Measurements from ENCODE around the gene RNU6-1. TPM values are rescaled to one million over a fixed set of nuclear protein-coding genes. Genes with fewer than 3 reads are reported as not detected.

The RNU6-1 gene
- polyA plus RNA-seq, 2 of the 4 experiments (the other 2 are of a cell fraction), result not detected

- TF ChIP-seq REST (IDR thresholded peaks at IDR 0.05) (no peak), ELK1 (IDR thresholded peaks at IDR 0.05; ENCODE audit: low read depth, low read length) (no peak), PHF8 (IDR thresholded peaks at IDR 0.05; ENCODE audit: borderline replicate concordance, low read depth) (no peak), ESRRA (IDR thresholded peaks at IDR 0.05; ENCODE audit: borderline replicate concordance, low read length) (no peak), NR3C1 (IDR thresholded peaks at IDR 0.05) (no peak), ATOH8 (CRISPR knock-in tag; IDR thresholded peaks at IDR 0.05; ENCODE audit: low read depth) (no peak), EHMT2 (IDR thresholded peaks at IDR 0.05; ENCODE audit: low read depth) (no peak)
Measured at GRCh38 chr15:67865331-67865730, 25.5 kb upstream of the RNU6-1 start (continued).

- no peaks in the 10 kb centered on the region for H3K9me3 ChIP-seq
- ChIA-PET CTCF (interaction anchor here (0.5 to 5.8 kb wide), 87 partner anchors 12 to 459 kb away, joined by 3 to 206 read pairs (median 5); partner anchors contain the start of genes CALML4 and PIAS1), POLR2A (interaction anchor here (0.7 to 1.8 kb wide), 4 partner anchors 20 to 292 kb away, joined by 3 to 8 read pairs (median 5); partner anchors contain the start of gene PIAS1)
- peak overlapping the region; percentile 68 for H3K4me2 ChIP-seq
- ATAC-seq (peak; percentile 97), FAIRE-seq (no peak), DNase-seq (ENCODE audit: low read depth in 1 of 2, low spot score in 1 of 2) (peak; percentile 82 to 87)
- peak overlapping the region; percentile 40 for H3K4me3 ChIP-seq
- WGBS (ENCODE audit: missing lambda C conversion rate), result 5% methylated on average over 22 of the region's 41 CpGs
- H3K27ac ChIP-seq, result peak overlapping the region; percentile 78 to 89
- peaks cover 10% of the 10 kb centered on the region; the same call in 2 of the 3 replicates for H3K4me1 ChIP-seq
- TF ChIP-seq EHF (CRISPR knock-in tag; IDR thresholded peaks at IDR 0.05) (no peak), POLR2A (IDR thresholded peaks at IDR 0.05; ENCODE audit: low read length) (peak; percentile 37; the same call in 1 of the 2 replicates), CHD4 (IDR thresholded peaks at IDR 0.05; ENCODE audit: borderline replicate concordance) (no peak), KDM5A (IDR thresholded peaks at IDR 0.05) (no peak), MAX (IDR thresholded peaks at IDR 0.05) (peak; percentile 88), HES2 (IDR thresholded peaks at IDR 0.05) (no peak), PBX3 (IDR thresholded peaks at IDR 0.05) (no peak), HEYL (CRISPR knock-in tag; IDR thresholded peaks at IDR 0.05) (0 out of 2 replicates have a peak, but pooled peaks have one; percentile 37), FOSL2 (IDR thresholded peaks at IDR 0.05) (no peak), FOSL2 (CRISPR knock-in tag; IDR thresholded peaks at IDR 0.05) (peak; percentile 7; the same call in 1 of the 2 replicates), CBX8 (IDR thresholded peaks at IDR 0.05) (no peak), RAD21 (conservative IDR thresholded peaks at IDR 0.05 in 1 of 2, IDR thresholded peaks at IDR 0.05 in 1 of 2) (peak; percentile 96 to 100), ELK1 (IDR thresholded peaks at IDR 0.05; ENCODE audit: low read depth, low read length) (no peak), EHMT2 (IDR thresholded peaks at IDR 0.05; ENCODE audit: low read depth) (no peak), RARB (CRISPR knock-in tag; IDR thresholded peaks at IDR 0.05) (no peak), CEBPB (IDR thresholded peaks at IDR 0.05) (no peak), ZFP36 (IDR thresholded peaks at IDR 0.05; ENCODE audit: borderline replicate concordance, partially characterized antibody) (no peak), HOXA7 (CRISPR knock-in tag; IDR thresholded peaks at IDR 0.05) (no peak), HOXB5 (CRISPR knock-in tag; IDR thresholded peaks at IDR 0.05) (peak; percentile 60; the same call in 1 of the 2 replicates), MAFK (IDR thresholded peaks at IDR 0.05; ENCODE audit: partially characterized antibody) (no peak), NPAS2 (CRISPR knock-in tag; IDR thresholded peaks at IDR 0.05; ENCODE audit: borderline replicate concordance) (0 out of 2 replicates have a peak, but pooled peaks have one; percentile 43), E2F6 (IDR thresholded peaks at IDR 0.05; ENCODE audit: borderline replicate concordance, low read depth) (peak; percentile 82), TP53 (CRISPR knock-in tag; IDR thresholded peaks at IDR 0.05) (peak; percentile 59; the same call in 1 of the 2 replicates), JUN (IDR thresholded peaks at IDR 0.05) (peak in 1 of 2 experiments; percentile 52; a peak in 2 of 5 replicates), CBX2 (IDR thresholded peaks at IDR 0.05; ENCODE audit: borderline replicate concordance, low read depth) (no peak)
Measured at GRCh38 chr15:67863442-67863987, 23.7 kb upstream of the RNU6-1 start.
